HEK293 (cell line): Measurements from ENCODE around the gene CDC25A.

Experiments
- ATF2 ChIP-seq: fragments of 450-650 bp; formaldehyde crosslinking; IDR thresholded peaks from 2 replicates; pipeline ENCODE4 v1.5.1; 2016; ENCODE audit warnings: missing biosample characterization, missing genetic modification characterization, low read depth
- ELK4 ChIP-seq: IDR thresholded peaks from 2 replicates; pipeline ENCODE4 v1.6.1; 2011; ENCODE audit warnings: mild to moderate bottlenecking, low read depth, low read length, borderline replicate concordance
- REST ChIP-seq: fragments of 450-650 bp; formaldehyde crosslinking; IDR thresholded peaks from 2 replicates; pipeline ENCODE4 v1.5.1; 2016; ENCODE audit warnings: missing biosample characterization, missing genetic modification characterization
- SCRT1 ChIP-seq: fragments of 450-650 bp; formaldehyde crosslinking; IDR thresholded peaks from 2 replicates; pipeline ENCODE4 v1.5.1; 2016; ENCODE audit warnings: missing biosample characterization, missing genetic modification characterization, borderline replicate concordance
- YY1 ChIP-seq: fragments of 450-650 bp; formaldehyde crosslinking; IDR thresholded peaks from 2 replicates; pipeline ENCODE4 v1.5.1; 2018; ENCODE audit warnings: missing biosample characterization, missing genetic modification characterization
- ZBTB20 ChIP-seq: fragments of 450-650 bp; formaldehyde crosslinking; IDR thresholded peaks from 2 replicates; pipeline ENCODE4 v1.5.1; 2016; ENCODE audit warnings: missing biosample characterization, missing genetic modification characterization
- ZBTB44 ChIP-seq: fragments of 450-650 bp; IDR thresholded peaks from 2 replicates; pipeline ENCODE4 v1.5.1; 2018; ENCODE audit warnings: missing biosample characterization, mild to moderate bottlenecking, missing genetic modification characterization
- ZNF112 ChIP-seq: fragments of 450-650 bp; formaldehyde crosslinking; IDR thresholded peaks from 2 replicates; pipeline ENCODE4 v1.5.0; 2017; ENCODE audit warnings: missing biosample characterization, missing genetic modification characterization
- ZNF146 ChIP-seq: fragments of 450-650 bp; formaldehyde crosslinking; IDR thresholded peaks from 2 replicates; pipeline ENCODE4 v1.5.1; 2016; ENCODE audit warnings: missing biosample characterization, missing genetic modification characterization
- ZNF280C ChIP-seq: fragments of 450-650 bp; formaldehyde crosslinking; IDR thresholded peaks from 2 replicates; pipeline ENCODE4 v1.5.1; 2016; ENCODE audit warnings: missing biosample characterization, missing genetic modification characterization
- ZNF341 ChIP-seq: fragments of 450-650 bp; formaldehyde crosslinking; IDR thresholded peaks from 2 replicates; pipeline ENCODE4; 2016; ENCODE audit warnings: low read depth, missing biosample characterization, missing genetic modification characterization
- ZNF354C ChIP-seq: fragments of 450-650 bp; formaldehyde crosslinking; IDR thresholded peaks from 2 replicates; pipeline ENCODE4 v1.5.1; 2016; ENCODE audit warnings: missing biosample characterization, missing genetic modification characterization, low read depth, borderline replicate concordance
- ZNF426 ChIP-seq: fragments of 450-650 bp; formaldehyde crosslinking; IDR thresholded peaks from 2 replicates; pipeline ENCODE4 v1.5.1; 2017; ENCODE audit warnings: missing biosample characterization, missing genetic modification characterization, mild to moderate bottlenecking, inconsistent platforms, moderate library complexity
- ZNF561 ChIP-seq: fragments of 450-650 bp; IDR thresholded peaks from 2 replicates; pipeline ENCODE4 v1.5.1; 2018; ENCODE audit warnings: missing biosample characterization, missing genetic modification characterization, borderline replicate concordance
- ZNF580 ChIP-seq: fragments of 450-650 bp; formaldehyde crosslinking; IDR thresholded peaks from 2 replicates; pipeline ENCODE4 v1.5.1; 2016; ENCODE audit warnings: missing biosample characterization, missing genetic modification characterization
- ZNF664 ChIP-seq: fragments of 450-650 bp; formaldehyde crosslinking; IDR thresholded peaks from 2 replicates; pipeline ENCODE4 v1.5.1; 2016; ENCODE audit warnings: missing biosample characterization, missing genetic modification characterization

The CDC25A gene

GRCh38 chr3:48187579-48188265, 495 bp downstream of the CDC25A start (continued):
- TF ChIP-seq ZNF280C (tag by site-specific recombination): no peak
- no peak for TF ChIP-seq ELK4
- TF ChIP-seq ZNF580: no peak
- peak; percentile 12; the same call in 1 of the 2 replicates for TF ChIP-seq ZNF561 (tag by site-specific recombination)
- no peak for TF ChIP-seq ZNF354C (tag by site-specific recombination)
- no peak for TF ChIP-seq ZNF146
- no peak for TF ChIP-seq ZNF426 (tag by site-specific recombination)
- TF ChIP-seq ZBTB20 (tag by site-specific recombination): no peak; the same call in 1 of the 2 replicates
- TF ChIP-seq SCRT1 (tag by site-specific recombination): no peak
- 0 out of 2 replicates have a peak, but pooled peaks have one; percentile 15 for TF ChIP-seq REST (tag by site-specific recombination)
- no peak for TF ChIP-seq ZNF112
- TF ChIP-seq ZBTB44 (tag by site-specific recombination): 0 out of 2 replicates have a peak, but pooled peaks have one; percentile 3
- TF ChIP-seq ZNF664 (tag by site-specific recombination): no peak
- TF ChIP-seq ATF2 (tag by site-specific recombination): no peak
- peak; percentile 43; the same call in 1 of the 2 replicates for TF ChIP-seq YY1 (tag by site-specific recombination)
- TF ChIP-seq ZNF341 (tag by site-specific recombination): 0 out of 2 replicates have a peak, but pooled peaks have one; percentile 22
